GM04504 (cell line): ENCODE data around the gene RSRC1.
"Not testable (repeated sequence)": the region's sequence is repeated elsewhere in the genome, so short reads cannot be mapped to it uniquely, and the experiment has no call there.

Experiments used
- DNase-seq: peaks from one replicate; pipeline ENCODE4 v3.0.0-alpha.2; 2012; ENCODE audit warnings: low read depth

Gene RSRC1

DNA sequence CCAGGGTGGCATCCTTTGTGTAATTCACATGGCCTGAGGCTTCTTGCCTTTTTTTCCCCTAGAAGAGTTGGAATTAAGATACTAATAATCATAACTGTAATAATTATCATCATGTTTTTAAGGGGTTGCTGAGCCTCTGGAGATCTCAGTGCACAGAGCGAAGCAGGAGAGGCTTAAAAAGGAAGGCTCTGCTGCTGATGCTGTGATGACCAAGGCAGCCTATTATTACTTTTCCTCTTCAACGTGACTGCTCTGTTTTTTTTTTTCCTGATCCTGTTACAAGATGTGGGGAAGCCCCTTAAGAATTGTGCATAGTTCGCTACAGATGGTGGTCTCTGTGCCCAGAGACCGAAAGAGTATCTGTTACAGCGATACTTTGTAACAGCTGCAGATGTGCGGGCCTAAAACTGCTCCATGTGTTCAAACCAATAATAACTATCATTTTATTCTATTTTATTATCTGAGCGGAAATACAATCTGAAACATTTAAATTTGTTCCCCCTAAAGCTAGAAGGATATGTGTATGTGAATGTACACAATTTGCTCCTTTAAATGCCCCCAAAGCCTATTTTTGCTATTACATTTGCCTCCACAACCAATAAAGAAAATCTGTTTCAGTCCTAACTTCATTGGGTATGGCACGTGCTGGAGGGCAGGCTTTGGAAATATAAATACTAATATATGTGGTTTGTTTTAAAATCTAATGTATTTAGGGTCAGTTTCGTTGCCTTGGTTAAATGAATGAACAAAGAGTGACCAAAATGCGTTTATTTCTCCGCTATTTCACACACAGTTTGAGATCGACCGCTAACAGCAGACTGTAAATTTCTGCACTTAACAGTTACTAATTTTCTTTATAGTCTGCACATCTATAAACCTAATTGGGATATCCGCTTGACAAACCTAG, 8.3 kb upstream of the RSRC1 start:
- no peak for DNase-seq

DNA sequence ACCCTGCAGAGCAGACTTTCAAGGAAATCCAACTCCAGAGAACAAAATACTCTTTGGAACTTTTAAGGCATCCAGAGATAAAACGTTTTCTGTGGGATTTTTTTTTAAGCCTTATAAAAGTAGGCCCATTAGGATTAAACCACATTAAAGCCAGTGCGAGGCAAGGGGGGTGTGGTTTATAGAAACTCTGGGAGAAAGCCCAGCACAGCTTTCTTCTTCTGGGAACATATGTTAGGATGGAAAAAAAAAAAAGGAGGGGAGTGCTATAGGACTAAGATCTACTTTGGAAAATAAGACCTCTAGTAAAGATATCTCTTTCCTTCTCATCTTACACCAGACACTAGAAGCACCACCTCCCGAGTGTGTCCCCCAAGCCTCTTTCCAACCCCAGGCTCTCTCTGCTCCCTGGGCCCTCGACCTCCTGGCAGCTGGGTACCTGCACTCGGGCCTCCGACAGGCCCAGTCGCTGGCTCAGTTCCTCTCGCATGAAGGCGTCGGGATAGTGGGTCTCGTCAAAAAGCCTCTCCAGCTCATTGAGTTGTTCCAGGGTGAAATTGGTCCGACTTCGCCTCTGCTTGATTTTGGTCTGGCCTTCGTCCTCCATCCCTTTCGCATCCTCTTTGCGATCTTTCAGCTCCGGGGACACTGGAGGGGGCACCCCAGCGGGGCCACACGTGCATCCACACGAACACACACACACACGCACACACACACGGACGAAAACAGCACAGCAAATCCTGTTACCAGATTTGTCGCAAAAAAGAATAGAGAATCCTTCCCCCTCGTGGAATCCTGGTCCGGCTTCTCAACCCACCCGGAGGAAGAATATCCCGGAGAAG, 7.4 kb upstream of the RSRC1 start:
- DNase-seq, result no peak

DNA sequence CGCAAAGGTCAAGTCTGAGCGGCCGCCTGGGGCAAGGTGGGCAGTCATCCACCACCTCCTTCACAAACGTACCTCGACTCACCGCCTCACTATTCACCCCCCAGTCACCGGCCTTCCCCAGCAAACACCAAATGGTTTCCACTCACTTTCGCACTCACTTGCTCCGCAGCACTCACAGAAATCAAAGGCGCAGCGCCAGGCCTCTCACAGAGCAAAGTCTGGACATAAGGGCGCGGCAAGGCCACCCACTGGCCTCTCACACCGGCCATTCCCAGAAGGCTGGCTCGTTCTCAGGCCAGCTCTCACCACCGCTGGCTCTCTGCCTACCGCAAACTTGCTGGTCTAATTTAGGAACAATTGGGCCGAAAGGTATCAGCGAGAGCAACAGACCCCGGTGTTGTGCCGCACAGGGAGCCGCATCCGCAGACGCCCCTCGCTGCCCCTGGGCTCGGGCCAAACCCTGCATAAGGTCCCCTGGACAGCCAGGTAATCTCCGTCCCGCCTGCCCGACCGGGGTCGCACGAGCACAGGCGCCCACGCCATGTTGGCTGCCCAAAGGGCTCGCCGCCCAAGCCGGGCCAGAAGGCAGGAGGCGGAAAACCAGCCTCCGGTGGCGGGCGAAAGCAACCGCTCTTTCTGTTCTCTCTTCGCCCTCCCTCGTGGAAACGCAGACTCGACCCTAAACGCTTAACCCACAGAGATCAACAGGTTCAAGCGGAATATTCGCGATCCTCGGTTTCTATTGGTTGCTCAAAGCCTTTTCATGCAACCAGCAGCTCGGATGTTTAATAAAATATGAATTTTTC, 6.6 kb upstream of the RSRC1 start:
- DNase-seq, result no peak

- no peak for DNase-seq
These were observed 6.0 kb upstream of the RSRC1 start for GRCh38 chr3:158103887-158104327.

DNA sequence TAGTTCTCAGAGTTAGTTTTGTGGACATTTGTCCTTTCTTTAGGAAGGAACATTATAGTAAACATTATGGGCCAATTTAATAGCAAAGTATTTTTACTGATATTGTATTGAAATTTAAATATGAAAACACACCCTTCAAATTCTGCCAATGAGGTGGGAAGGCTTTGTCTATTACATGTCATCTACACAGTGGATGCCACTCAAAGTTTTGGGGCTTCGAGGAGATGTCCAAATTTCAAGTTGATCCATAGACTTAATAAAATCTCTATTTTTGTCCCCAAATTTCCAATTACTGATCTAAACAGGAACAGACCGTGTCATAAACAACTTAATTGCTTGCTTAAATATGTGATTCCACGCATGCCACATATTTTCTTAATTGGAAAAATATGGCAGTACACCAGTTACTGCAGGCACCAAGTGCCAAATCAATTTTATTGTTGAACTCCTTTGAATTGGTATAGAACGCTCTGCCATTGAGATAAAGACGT, 5.4 kb upstream of the RSRC1 start:
- no peak for DNase-seq

DNA sequence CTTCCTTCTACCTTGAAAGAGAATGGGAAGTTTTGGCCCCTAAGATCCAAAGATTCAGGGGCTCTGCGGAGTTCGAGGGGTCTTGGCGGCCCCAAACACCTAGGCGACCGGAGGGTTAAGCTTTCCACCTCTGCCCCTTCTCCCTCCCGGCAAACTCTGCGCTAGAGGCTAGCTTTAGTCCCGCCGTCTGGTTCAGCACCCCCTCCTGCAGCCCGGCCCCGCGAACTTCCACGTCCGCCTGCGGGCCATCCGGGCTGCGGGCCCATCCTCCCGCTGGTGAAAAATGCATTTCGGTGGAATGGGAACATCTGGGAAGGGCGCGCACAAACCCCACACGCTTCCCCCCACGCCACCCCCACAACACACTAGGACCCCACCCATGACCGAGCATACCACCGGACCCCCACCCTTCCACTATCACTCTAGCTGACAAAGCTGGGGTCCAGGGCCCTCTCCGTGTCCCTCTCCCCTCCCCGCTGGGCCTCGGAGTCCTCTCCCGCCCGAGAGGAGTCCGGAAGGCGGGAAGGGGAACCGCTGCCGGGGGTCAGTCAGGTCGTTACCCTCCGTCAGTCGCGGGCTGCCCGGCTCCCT, 4.7 kb upstream of the RSRC1 start:
- DNase-seq, result no peak

GRCh38 chr3:158105710-158106253, 4.1 kb upstream of the RSRC1 start:
- DNase-seq, result no peak

DNA sequence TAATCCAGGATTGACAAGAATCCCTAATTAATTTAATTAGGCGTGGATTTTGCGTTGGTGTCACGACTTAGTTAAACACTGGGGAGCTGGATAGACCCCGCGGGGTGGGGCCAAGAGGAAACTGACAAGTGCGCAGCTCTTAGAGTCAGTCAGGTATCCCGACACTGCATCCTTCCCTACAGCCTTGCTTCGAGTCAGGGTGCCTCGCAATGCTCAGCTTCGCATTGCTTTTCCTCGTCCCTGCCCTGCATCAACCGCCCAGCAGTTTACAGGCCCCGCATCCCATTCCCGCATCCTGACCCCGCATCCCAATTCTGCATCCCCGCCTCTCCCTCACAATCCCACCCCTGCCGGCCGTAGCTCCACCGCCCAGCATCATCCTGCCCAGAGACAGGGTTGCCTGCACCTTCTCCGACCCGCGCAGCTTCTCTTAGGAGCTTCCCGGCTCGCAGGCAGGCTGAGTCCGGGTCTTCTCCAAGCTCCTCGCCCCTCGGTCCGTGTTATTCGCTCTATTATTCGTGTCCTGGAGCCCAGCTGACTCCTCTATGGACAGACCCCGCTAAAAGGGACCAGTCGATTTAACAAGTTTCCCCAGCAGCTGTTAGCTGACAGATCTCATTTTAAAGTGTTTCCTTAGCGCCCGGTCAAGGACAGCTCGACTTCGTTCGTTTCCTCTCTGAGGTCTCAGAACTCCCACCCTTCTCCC, 3.0 kb upstream of the RSRC1 start:
- no peak for DNase-seq

DNA sequence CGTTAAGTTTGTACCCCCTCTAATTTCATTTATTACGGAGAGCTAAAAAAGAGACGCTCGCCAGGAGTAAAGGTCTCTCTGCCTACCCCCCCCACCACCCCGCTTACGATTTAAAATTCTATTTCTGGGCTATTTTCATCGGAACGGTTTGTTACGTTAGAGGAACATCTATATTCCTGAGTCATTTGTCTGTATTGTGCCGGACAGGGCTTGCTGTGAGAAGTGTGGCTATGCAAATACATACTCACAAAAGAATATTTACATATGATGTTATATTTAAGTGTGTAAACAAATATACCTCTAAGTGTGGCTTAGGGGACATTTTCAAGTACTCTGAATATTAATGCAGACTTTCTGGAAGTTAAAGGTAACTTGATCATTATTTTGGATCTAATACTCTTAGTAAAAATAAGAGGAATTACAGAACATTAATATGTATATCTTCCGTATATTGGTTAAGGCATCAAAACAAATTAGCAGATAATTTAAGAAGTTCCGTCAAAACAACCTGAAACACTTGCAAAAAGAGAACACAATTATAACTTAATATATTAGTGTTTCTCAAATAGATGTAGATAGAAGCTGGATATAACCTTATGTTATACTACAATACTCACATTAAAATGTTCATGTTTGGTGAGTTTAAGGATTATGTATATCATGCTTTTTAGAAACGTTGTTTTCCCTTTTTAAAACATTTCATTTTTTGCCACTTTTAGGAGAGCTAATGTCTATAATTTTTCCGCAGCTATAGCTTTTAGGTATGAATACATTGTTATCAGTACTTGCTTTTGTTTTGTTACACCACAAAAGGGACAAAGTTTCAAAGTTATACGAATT, 2.1 kb upstream of the RSRC1 start:
- no peak for DNase-seq

DNA sequence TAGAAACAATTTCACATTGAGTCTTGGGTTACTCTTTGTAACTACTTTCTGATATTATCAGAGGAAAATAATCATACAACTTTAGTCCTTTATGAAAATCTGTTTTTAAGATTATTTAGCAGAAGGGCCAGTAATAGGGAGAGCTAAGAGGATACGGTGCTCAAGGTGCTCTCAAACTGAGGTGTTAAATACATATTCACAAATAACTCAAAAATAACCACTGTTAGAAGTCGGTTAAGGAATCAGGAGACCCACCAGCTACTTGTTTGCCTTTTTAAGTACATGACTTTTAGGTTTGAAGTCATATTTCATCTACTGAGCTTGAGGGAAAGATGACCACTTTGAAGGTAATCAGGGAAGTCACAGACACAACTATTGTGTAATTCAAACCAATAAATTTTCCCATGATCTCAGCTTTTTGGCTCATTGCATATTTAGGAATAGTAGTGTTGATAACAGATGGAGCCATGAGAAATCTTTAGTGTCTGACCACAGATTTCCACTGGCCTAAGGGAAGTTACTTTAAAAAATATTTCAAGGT, 1.4 kb upstream of the RSRC1 start:
- DNase-seq, result no peak

GRCh38 chr3:158109295-158109803, 540 bp upstream of the RSRC1 start:
- DNase-seq, result no peak

DNA sequence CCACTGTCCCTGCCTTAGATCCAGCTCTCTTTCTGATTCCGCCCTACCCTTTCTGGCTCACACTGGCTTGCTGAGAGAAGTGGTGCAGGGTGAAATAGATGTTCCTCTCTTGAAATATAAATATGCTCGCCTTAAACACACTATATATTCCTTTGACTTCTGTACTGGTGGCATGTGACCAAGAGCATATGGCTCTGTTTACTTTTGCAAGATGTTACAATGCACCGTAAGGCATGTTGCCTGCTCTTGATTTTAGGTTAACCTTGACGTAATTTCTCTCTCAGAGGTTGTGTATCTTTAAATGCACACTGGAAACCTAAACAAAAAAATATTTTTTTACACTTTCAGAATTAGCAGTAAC, 749 bp downstream of the RSRC1 start:
- no peak for DNase-seq

- no peak for DNase-seq
These were observed 2.0 kb downstream of the RSRC1 start for GRCh38 chr3:158111861-158112260.

DNA sequence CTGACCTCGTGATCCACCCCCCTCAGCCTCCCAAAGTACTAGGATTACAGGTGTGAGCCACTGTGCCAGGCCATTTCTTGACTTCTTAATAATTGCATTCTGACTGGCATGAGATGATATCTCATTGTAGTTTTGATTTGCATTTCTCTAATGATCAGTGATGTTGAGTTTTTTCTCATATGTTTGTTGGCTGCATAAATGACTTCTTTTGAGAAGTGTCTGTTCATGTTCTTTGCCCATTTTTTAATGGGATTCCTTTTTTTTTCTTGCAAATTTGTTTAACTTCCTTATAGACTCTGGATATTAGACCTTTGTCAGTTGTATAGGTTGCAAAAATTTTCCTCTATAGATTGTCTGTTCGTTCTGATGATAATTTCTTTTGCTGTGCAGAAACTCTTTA, 3.7 kb downstream of the RSRC1 start:
- not testable (repeated sequence) for DNase-seq

DNA sequence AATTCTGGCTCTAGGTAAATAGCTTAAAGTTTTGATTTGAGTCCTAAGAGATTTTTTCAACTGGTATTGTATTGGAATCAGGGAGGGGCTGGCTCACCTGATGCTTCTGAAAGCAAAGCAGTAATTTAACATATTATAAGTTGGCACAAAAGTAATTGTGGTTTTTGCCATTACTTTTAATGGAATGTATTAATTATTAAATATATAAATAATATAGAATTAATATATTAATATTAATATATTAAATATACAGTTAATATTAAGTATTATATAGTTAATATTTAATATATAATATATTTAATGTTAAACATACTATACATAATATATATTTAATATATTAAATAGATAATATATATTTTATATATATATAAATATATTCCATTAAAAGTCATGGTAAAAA, 10.4 kb downstream of the RSRC1 start:
- no peak for DNase-seq

DNA sequence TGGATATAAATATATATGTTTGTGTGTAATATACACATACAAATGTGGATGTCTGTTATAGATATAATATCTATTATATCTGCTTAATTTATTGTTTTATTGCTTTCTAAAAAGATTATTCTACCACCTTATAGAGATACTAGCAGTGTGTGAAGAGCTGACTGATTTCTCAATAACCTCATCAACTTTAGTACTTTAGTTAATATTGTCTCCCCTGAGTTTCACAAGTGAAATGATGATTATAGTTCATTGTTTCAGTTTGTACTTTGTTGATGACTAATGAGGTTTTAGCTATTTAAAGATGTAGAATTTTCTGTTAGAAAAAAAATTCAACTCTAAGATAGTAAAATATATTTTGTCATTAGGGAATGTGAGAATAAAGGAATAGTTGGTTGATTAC, 11.4 kb downstream of the RSRC1 start:
- no peak for DNase-seq

DNA sequence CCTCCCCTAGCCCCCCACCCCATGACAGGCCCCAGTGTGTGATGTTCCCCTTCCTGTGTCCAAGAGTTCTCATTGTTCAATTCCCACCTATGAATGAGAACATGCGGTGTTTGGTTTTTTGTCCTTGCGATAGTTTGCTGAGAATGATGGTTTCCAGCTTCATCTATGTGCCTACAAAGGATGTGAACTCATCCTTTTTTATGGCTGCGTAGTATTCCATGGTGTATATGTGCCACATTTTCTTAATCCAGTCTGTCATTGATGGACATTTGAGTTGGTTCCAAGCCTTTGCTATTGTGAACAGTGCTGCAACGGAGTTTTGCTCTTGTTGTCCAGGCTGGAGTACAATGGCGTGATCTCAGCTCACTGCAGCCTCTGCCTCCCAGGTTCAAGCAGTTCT, 12.8 kb downstream of the RSRC1 start:
- not testable (repeated sequence) for DNase-seq

GRCh38 chr3:158127250-158128219, 17.6 kb downstream of the RSRC1 start:
- DNase-seq, result no peak
